ENCODE results near the gene HMOX2. TPM values are rescaled to one million over a fixed set of nuclear protein-coding genes. Genes with fewer than 3 reads are reported as not detected.

The HMOX2 gene
- total and polyA plus RNA-seq, 2 of the 13 experiments (the other 11 are each of a cell fraction or from before 2014, with no cell fraction given): 60.3 to 70.4 TPM

DNA sequence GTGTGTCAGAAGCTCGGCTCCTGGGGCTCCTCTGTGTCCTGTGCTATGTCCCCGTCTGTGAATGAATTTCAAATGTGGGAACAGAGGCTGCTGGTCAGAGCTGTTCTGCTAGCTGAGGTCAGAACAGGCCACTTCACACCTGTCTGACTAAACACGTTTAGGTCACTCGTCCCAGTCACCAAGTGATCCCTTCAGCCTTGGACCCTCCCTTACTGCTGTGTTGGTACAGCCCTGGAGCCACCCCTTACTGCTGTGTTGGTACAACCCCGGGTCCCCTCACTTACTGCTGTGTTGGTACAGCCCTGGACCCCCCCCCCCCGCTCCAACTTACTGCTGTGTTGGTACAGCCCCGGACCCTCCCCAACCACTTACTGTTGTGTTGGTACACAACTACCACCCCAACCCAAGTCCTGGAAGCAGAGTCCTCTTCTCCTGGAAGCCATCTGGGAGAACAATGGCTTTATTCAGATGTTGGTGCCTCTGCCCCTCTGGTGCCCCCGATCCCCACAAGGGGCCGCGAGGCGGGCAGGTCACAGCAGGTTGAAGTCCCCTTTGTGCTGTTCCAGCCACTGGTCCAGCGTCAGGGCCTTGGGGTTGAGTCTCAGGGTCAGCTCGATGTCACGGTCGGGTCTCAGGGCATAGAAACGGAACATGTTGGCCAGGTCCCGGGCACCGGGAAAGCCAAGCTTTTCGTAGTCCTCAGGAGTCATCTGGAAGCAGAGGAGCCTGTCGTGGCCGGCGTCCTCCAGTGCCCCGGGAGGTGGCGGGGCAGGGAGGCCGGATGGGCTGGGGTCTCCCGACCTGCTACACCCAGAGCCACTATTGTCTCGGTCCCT lies 14.7 kb upstream of the HMOX2 start (continued):
- no peak for TF ChIP-seq ZNF619 (CRISPR knock-in tag; IDR thresholded peaks at IDR 0.05)
- TF ChIP-seq ZMYM4 (CRISPR knock-in tag; IDR thresholded peaks at IDR 0.05): peak; percentile 69; the same call in 1 of the 2 replicates
- TF ChIP-seq, protein P1, sequence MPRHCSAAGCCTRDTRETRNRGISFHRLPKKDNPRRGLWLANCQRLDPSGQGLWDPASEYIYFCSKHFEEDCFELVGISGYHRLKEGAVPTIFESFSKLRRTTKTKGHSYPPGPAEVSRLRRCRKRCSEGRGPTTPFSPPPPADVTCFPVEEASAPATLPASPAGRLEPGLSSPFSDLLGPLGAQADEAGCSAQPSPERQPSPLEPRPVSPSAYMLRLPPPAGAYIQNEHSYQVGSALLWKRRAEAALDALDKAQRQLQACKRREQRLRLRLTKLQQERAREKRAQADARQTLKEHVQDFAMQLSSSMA (CRISPR knock-in tag; IDR thresholded peaks at IDR 0.05): no peak
- TF ChIP-seq ZNF382 (CRISPR knock-in tag; IDR thresholded peaks at IDR 0.05; ENCODE audit: borderline replicate concordance): no peak
- TF ChIP-seq ZSCAN30 (CRISPR knock-in tag; IDR thresholded peaks at IDR 0.05): 0 out of 2 replicates have a peak, but pooled peaks have one; percentile 39
- TF ChIP-seq, protein P2, sequence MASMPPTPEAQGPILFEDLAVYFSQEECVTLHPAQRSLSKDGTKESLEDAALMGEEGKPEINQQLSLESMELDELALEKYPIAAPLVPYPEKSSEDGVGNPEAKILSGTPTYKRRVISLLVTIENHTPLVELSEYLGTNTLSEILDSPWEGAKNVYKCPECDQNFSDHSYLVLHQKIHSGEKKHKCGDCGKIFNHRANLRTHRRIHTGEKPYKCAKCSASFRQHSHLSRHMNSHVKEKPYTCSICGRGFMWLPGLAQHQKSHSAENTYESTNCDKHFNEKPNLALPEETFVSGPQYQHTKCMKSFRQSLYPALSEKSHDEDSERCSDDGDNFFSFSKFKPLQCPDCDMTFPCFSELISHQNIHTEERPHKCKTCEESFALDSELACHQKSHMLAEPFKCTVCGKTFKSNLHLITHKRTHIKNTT (CRISPR knock-in tag; IDR thresholded peaks at IDR 0.05): no peak
- TF ChIP-seq ZNF768 (CRISPR knock-in tag; IDR thresholded peaks at IDR 0.05): peak; percentile 56; the same call in 1 of the 2 replicates
- TF ChIP-seq MTA3 (CRISPR knock-in tag; IDR thresholded peaks at IDR 0.05): no peak
- TF ChIP-seq RFX5 (IDR thresholded peaks at IDR 0.05; ENCODE audit: low read depth, low read length): no peak
- TF ChIP-seq, protein P3, sequence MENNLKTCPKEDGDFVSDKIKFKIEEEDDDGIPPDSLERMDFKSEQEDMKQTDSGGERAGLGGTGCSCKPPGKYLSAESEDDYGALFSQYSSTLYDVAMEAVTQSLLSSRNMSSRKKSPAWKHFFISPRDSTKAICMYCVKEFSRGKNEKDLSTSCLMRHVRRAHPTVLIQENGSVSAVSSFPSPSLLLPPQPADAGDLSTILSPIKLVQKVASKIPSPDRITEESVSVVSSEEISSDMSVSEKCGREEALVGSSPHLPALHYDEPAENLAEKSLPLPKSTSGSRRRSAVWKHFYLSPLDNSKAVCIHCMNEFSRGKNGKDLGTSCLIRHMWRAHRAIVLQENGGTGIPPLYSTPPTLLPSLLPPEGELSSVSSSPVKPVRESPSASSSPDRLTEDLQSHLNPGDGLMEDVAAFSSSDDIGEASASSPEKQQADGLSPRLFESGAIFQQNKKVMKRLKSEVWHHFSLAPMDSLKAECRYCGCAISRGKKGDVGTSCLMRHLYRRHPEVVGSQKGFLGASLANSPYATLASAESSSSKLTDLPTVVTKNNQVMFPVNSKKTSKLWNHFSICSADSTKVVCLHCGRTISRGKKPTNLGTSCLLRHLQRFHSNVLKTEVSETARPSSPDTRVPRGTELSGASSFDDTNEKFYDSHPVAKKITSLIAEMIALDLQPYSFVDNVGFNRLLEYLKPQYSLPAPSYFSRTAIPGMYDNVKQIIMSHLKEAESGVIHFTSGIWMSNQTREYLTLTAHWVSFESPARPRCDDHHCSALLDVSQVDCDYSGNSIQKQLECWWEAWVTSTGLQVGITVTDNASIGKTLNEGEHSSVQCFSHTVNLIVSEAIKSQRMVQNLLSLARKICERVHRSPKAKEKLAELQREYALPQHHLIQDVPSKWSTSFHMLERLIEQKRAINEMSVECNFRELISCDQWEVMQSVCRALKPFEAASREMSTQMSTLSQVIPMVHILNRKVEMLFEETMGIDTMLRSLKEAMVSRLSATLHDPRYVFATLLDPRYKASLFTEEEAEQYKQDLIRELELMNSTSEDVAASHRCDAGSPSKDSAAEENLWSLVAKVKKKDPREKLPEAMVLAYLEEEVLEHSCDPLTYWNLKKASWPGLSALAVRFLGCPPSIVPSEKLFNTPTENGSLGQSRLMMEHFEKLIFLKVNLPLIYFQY (CRISPR knock-in tag; IDR thresholded peaks at IDR 0.05; ENCODE audit: borderline replicate concordance): no peak
- TF ChIP-seq ZFX (CRISPR knock-in tag; IDR thresholded peaks at IDR 0.05; ENCODE audit: low read depth): peak; percentile 80
- no peak for TF ChIP-seq ZNF101 (CRISPR knock-in tag; IDR thresholded peaks at IDR 0.05; ENCODE audit: borderline replicate concordance, low read depth)
- no peak for TF ChIP-seq NKX3-1 (CRISPR knock-in tag; IDR thresholded peaks at IDR 0.05)
- TF ChIP-seq GPN1 (CRISPR knock-in tag; IDR thresholded peaks at IDR 0.05; ENCODE audit: borderline replicate concordance): no peak
- no peak for TF ChIP-seq HNRNPLL (IDR thresholded peaks at IDR 0.05; ENCODE audit: low read depth, low read length, poor library complexity, severe bottlenecking)
- no peak for TF ChIP-seq SMARCE1 (IDR thresholded peaks at IDR 0.05; ENCODE audit: borderline replicate concordance)
- no peak; the same call in 1 of the 2 replicates for TF ChIP-seq NFKBIZ (CRISPR knock-in tag; IDR thresholded peaks at IDR 0.05)
- peak; percentile 98 for TF ChIP-seq FOXK2 (IDR thresholded peaks at IDR 0.05)
- TF ChIP-seq, protein P4, sequence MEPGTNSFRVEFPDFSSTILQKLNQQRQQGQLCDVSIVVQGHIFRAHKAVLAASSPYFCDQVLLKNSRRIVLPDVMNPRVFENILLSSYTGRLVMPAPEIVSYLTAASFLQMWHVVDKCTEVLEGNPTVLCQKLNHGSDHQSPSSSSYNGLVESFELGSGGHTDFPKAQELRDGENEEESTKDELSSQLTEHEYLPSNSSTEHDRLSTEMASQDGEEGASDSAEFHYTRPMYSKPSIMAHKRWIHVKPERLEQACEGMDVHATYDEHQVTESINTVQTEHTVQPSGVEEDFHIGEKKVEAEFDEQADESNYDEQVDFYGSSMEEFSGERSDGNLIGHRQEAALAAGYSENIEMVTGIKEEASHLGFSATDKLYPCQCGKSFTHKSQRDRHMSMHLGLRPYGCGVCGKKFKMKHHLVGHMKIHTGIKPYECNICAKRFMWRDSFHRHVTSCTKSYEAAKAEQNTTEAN (CRISPR knock-in tag; conservative IDR thresholded peaks at IDR 0.05): no peak
- peak; percentile 68; the same call in 1 of the 2 replicates for TF ChIP-seq ZNF510 (CRISPR knock-in tag; IDR thresholded peaks at IDR 0.05; ENCODE audit: low read depth)
- TF ChIP-seq ZNF3 (CRISPR knock-in tag; IDR thresholded peaks at IDR 0.05): no peak
- no peak for TF ChIP-seq KMT2B (CRISPR knock-in tag; IDR thresholded peaks at IDR 0.05)
